ENCODE results near the gene ROBO2.

DNA sequence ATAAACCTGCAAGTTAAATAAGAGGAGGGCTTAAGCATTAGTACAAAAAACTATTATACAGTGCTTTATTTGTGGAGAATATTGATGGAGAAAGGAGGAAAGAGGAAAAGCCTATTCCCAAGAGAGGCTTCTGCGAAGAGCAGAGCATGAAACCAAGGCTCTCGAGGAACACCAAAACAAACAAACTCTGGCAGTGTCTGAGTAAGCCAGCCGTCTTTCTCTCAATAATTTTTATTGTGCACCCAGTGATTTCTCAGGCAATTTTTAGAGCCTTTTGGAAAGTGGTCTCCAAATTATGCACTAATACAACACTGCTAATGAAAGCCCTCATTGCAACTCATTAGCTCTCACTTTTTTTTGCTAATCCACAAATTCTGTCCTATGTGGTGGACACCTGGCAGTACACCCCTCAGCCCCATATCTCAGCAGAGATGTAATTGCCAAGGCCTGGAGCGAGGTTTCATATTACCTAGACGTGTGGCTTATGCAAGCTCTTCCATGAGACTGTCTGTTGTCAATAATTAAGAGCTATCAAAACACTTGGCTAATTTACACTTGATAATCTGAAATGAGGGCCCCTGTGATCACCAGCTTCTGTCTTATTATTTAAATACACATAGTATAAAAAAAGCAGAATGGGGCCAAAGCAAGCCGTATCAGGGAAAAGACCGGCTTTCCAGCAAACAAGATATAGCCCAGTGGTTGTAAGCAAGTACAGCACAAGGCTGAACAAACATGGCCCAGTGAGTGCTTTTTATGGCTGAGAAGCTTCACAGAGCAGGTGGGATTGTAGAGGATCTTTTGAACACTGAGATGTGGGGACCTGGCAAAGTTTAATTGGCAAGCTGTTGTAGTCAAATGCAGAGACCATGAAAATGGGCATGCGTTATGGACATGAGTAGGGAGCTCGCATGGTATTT lies 216.9 kb downstream of the ROBO2 start:
- TF ChIP-seq, protein P1, sequence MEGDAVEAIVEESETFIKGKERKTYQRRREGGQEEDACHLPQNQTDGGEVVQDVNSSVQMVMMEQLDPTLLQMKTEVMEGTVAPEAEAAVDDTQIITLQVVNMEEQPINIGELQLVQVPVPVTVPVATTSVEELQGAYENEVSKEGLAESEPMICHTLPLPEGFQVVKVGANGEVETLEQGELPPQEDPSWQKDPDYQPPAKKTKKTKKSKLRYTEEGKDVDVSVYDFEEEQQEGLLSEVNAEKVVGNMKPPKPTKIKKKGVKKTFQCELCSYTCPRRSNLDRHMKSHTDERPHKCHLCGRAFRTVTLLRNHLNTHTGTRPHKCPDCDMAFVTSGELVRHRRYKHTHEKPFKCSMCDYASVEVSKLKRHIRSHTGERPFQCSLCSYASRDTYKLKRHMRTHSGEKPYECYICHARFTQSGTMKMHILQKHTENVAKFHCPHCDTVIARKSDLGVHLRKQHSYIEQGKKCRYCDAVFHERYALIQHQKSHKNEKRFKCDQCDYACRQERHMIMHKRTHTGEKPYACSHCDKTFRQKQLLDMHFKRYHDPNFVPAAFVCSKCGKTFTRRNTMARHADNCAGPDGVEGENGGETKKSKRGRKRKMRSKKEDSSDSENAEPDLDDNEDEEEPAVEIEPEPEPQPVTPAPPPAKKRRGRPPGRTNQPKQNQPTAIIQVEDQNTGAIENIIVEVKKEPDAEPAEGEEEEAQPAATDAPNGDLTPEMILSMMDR (conservative IDR thresholded peaks at IDR 0.05), result no peak
- TF ChIP-seq ZFX (IDR thresholded peaks at IDR 0.05), result no peak
